ENCODE results near the gene GLRA2.

- no peak for TF ChIP-seq CTCF (IDR thresholded peaks at IDR 0.05)
- no peak for TF ChIP-seq POLR2A (IDR thresholded peaks at IDR 0.05)
These were observed 172.8 kb downstream of the GLRA2 start for GRCh38 chrX:14702145-14702544.
